SK-N-MC (cell line): ENCODE measurements around the gene DOCK10.
A peak's percentile ranks its signal among the peaks of the same experiment; 100 is the strongest.
"Not testable (repeated sequence)": the region's sequence is repeated elsewhere in the genome, so short reads cannot be mapped to it uniquely, and the experiment has no call there.

Experiments used
- DNase-seq: peaks from one replicate; pipeline ENCODE4 v3.0.0-alpha.2; 2011; ENCODE audit warnings: low read depth, low spot score
- H3K27ac ChIP-seq: fragments of 200-600 bp; sonication (generic); 2 replicates; pipeline ENCODE4 v1.5.1; 2016; ENCODE audit warnings: mixed run types
- H3K36me3 ChIP-seq: fragments of 200-600 bp; sonication (generic); 2 replicates; pipeline ENCODE4 v1.6.1; 2017; ENCODE audit warnings: antibody characterized with exemption, low read length, mixed read lengths; ENCODE audit not compliant: insufficient read depth
- H3K4me3 ChIP-seq: fragments of 200-600 bp; sonication (generic); 2 replicates; pipeline ENCODE4 v1.5.1; 2016
- H3K9ac ChIP-seq: fragments of 200-600 bp; sonication (generic); 2 replicates; pipeline ENCODE4 v1.8.0; 2017; ENCODE audit warnings: mixed run types, mixed read lengths; ENCODE audit not compliant: insufficient read length
- H3K9me3 ChIP-seq: fragments of 200-600 bp; sonication (generic); 2 replicates; pipeline ENCODE4 v1.6.1; 2017; ENCODE audit warnings: low read depth, mild to moderate bottlenecking, antibody characterized with exemption, low read length, moderate library complexity, mixed read lengths
- EZH2 ChIP-seq: fragments of 200-600 bp; sonication (generic); IDR thresholded peaks from one replicate; pipeline ENCODE4 v1.6.1; 2017; ENCODE audit warnings: antibody characterized with exemption
- FOXP2 ChIP-seq: optimal IDR thresholded peaks from 2 replicates; pipeline ENCODE3; 2011; ENCODE audit warnings: mild to moderate bottlenecking, moderate library complexity; ENCODE audit not compliant: insufficient read depth; ENCODE audit errors: extremely low read length, control extremely low read depth
- POLR2AphosphoS5 ChIP-seq: IDR thresholded peaks from 2 replicates; pipeline ENCODE4 v1.6.1; 2012; ENCODE audit warnings: mild to moderate bottlenecking, low read depth, low read length, borderline replicate concordance

The DOCK10 gene

GRCh38 chr2:224919472-224920110, 122.7 kb downstream of the DOCK10 start:
- no peak for TF ChIP-seq FOXP2
- no peak for TF ChIP-seq POLR2AphosphoS5
- TF ChIP-seq EZH2, result no peak
- Histone ChIP-seq H3K4me3 (no peak overlapping the region), H3K36me3 (no peaks in the 10 kb centered on the region), H3K27ac (no peak overlapping the region), H3K9me3 (no peaks in the 10 kb centered on the region), H3K9ac (no peak overlapping the region)
- DNase-seq, result no peak

- H3K27ac ChIP-seq, result no peak overlapping the region
- no peaks in the 10 kb centered on the region for H3K9me3 ChIP-seq
- no peak overlapping the region for H3K9ac ChIP-seq
- no peak overlapping the region for H3K4me3 ChIP-seq
- no peak for DNase-seq
- H3K36me3 ChIP-seq, result no peaks in the 10 kb centered on the region
- TF ChIP-seq EZH2 (no peak), POLR2AphosphoS5 (no peak), FOXP2 (no peak)
Measured at GRCh38 chr2:224918626-224919471, 123.4 kb downstream of the DOCK10 start.

- H3K9me3 ChIP-seq, H3K36me3 ChIP-seq, H3K4me3 ChIP-seq, DNase-seq, H3K27ac ChIP-seq, H3K9ac ChIP-seq: not testable (repeated sequence)
Measured at GRCh38 chr2:224917246-224917645, 125.0 kb downstream of the DOCK10 start.

GRCh38 chr2:224915136-224915535, 127.1 kb downstream of the DOCK10 start:
- H3K9me3 ChIP-seq, result no peaks in the 10 kb centered on the region
- no peak overlapping the region for H3K9ac ChIP-seq
- no peak overlapping the region for H3K4me3 ChIP-seq
- DNase-seq, result no peak
- H3K27ac ChIP-seq, result peak overlapping the region; percentile 7; the same call in 1 of the 2 replicates
- H3K36me3 ChIP-seq, result no peaks in the 10 kb centered on the region
- no peak for TF ChIP-seq EZH2
- no peak for TF ChIP-seq POLR2AphosphoS5
- TF ChIP-seq FOXP2, result no peak

GRCh38 chr2:224910574-224910925, 131.7 kb downstream of the DOCK10 start:
- Histone ChIP-seq H3K27ac (no peak overlapping the region), H3K4me3 (no peak overlapping the region), H3K9me3 (no peaks in the 10 kb centered on the region), H3K9ac (no peak overlapping the region), H3K36me3 (no peaks in the 10 kb centered on the region)
- no peak for TF ChIP-seq POLR2AphosphoS5
- TF ChIP-seq EZH2, result no peak
- no peak for TF ChIP-seq FOXP2
- DNase-seq, result no peak

- TF ChIP-seq POLR2AphosphoS5 (no peak), FOXP2 (no peak), EZH2 (no peak)
- DNase-seq, result no peak
- no peaks in the 10 kb centered on the region for H3K36me3 ChIP-seq
- H3K9me3 ChIP-seq, result no peaks in the 10 kb centered on the region
- H3K27ac ChIP-seq, result no peak overlapping the region
- no peak overlapping the region for H3K4me3 ChIP-seq
- H3K9ac ChIP-seq, result no peak overlapping the region
Measured at GRCh38 chr2:224909885-224910573, 132.2 kb downstream of the DOCK10 start.

GRCh38 chr2:224908818-224909217, 133.4 kb downstream of the DOCK10 start:
- Histone ChIP-seq H3K9ac (no peak overlapping the region), H3K4me3 (no peak overlapping the region), H3K27ac (no peak overlapping the region), H3K9me3 (no peaks in the 10 kb centered on the region), H3K36me3 (no peaks in the 10 kb centered on the region)
- no peak for DNase-seq
- no peak for TF ChIP-seq POLR2AphosphoS5
- no peak for TF ChIP-seq EZH2
- no peak for TF ChIP-seq FOXP2

GRCh38 chr2:224904381-224904780, 137.9 kb downstream of the DOCK10 start:
- no peak for TF ChIP-seq EZH2
- no peak for TF ChIP-seq POLR2AphosphoS5
- TF ChIP-seq FOXP2, result no peak
- Histone ChIP-seq H3K4me3 (no peak overlapping the region), H3K36me3 (no peaks in the 10 kb centered on the region), H3K27ac (peak overlapping the region; percentile 58; the same call in 1 of the 2 replicates), H3K9ac (no peak overlapping the region), H3K9me3 (no peaks in the 10 kb centered on the region)
- no peak for DNase-seq
